Measurements from ENCODE around the gene LRRC7.

The LRRC7 gene

DNA sequence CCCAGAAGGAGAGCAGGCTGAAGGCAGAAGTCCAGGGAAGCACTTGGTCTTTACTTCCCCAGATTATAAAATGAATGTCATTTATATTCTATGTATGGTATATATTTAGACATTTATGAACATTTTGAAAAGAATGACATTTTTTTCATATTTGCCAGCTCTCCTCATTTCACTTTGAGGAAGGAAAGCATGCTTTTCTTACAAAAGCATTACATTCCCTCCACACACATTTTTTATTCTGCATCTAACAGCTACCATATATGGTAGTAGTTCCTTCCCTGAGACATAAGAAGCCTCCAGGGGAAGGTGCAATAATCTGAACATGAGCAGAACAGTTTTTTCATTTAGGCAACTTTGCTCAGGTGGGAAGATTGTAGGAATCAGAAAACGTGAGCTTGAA is 94.0 kb downstream of the LRRC7 start:
- H3K36me3 ChIP-seq (ENCODE audit: insufficient read depth, low read length), result no peaks in the 10 kb centered on the region
- H3K27me3 ChIP-seq (ENCODE audit: insufficient read depth, low read length, poor library complexity), result no peaks in the 10 kb centered on the region
- no peaks in the 10 kb centered on the region for H3K4me1 ChIP-seq (ENCODE audit: insufficient read depth, low read length)
- no peak for DNase-seq
- no peak overlapping the region for H2AFZ ChIP-seq (ENCODE audit: low read depth, low read length)
- no peak overlapping the region for H3K4me2 ChIP-seq (ENCODE audit: insufficient read depth, low read length)
- H3K9ac ChIP-seq (ENCODE audit: low read depth, low read length), result no peak overlapping the region
- H3K4me3 ChIP-seq (ENCODE audit: low read depth in 1 of 2, low read length in 2 of 2), result no peak overlapping the region
- ATAC-seq (ENCODE audit: insufficient read depth, low read depth), result no peak
- no peaks in the 10 kb centered on the region for H3K79me2 ChIP-seq (ENCODE audit: insufficient read depth, low read length)
- no peak for TF ChIP-seq EZH2 (IDR thresholded peaks at IDR 0.05; ENCODE audit: borderline replicate concordance, low read depth, low read length, severe bottlenecking)
- TF ChIP-seq, protein P1, sequence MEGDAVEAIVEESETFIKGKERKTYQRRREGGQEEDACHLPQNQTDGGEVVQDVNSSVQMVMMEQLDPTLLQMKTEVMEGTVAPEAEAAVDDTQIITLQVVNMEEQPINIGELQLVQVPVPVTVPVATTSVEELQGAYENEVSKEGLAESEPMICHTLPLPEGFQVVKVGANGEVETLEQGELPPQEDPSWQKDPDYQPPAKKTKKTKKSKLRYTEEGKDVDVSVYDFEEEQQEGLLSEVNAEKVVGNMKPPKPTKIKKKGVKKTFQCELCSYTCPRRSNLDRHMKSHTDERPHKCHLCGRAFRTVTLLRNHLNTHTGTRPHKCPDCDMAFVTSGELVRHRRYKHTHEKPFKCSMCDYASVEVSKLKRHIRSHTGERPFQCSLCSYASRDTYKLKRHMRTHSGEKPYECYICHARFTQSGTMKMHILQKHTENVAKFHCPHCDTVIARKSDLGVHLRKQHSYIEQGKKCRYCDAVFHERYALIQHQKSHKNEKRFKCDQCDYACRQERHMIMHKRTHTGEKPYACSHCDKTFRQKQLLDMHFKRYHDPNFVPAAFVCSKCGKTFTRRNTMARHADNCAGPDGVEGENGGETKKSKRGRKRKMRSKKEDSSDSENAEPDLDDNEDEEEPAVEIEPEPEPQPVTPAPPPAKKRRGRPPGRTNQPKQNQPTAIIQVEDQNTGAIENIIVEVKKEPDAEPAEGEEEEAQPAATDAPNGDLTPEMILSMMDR (IDR thresholded peaks at IDR 0.05; ENCODE audit: borderline replicate concordance, extremely low read depth, low read length, poor library complexity, severe bottlenecking), result no peak
- H3K9me3 ChIP-seq (ENCODE audit: insufficient read depth, low read length, severe bottlenecking), result no peaks in the 10 kb centered on the region
- H3K27ac ChIP-seq (ENCODE audit: low read length), result no peak overlapping the region
- no peaks in the 10 kb centered on the region for H4K20me1 ChIP-seq (ENCODE audit: insufficient read depth, low read length)

DNA sequence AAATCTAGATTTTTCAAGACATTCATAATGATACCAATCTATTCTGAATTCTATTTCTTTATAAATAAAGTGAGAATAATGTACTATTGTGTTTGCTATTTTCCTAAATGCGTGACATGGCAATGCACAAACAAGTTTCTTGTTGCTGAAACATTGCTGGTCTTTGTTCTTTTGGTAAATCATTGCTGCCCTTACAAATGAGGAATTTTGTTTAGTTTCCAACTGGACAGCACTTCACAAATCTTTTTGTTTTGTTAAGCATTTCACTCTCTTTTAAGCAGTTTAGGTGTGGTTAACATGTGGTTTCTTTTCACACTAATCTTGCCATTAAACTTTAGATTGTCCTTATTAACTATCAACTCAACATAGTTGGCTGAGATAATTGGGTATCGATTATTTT is 94.6 kb downstream of the LRRC7 start:
- H2AFZ ChIP-seq (ENCODE audit: low read depth, low read length), result no peak overlapping the region
- no peaks in the 10 kb centered on the region for H4K20me1 ChIP-seq (ENCODE audit: insufficient read depth, low read length)
- TF ChIP-seq, protein P1 (IDR thresholded peaks at IDR 0.05; ENCODE audit: borderline replicate concordance, extremely low read depth, low read length, poor library complexity, severe bottlenecking), result no peak
- no peak for TF ChIP-seq EZH2 (IDR thresholded peaks at IDR 0.05; ENCODE audit: borderline replicate concordance, low read depth, low read length, severe bottlenecking)
- no peak overlapping the region for H3K27ac ChIP-seq (ENCODE audit: low read length)
- H3K9ac ChIP-seq (ENCODE audit: low read depth, low read length), result no peak overlapping the region
- no peaks in the 10 kb centered on the region for H3K9me3 ChIP-seq (ENCODE audit: insufficient read depth, low read length, severe bottlenecking)
- DNase-seq (no peak), ATAC-seq (ENCODE audit: insufficient read depth, low read depth) (no peak)
- no peak overlapping the region for H3K4me2 ChIP-seq (ENCODE audit: insufficient read depth, low read length)
- no peaks in the 10 kb centered on the region for H3K79me2 ChIP-seq (ENCODE audit: insufficient read depth, low read length)
- H3K27me3 ChIP-seq (ENCODE audit: insufficient read depth, low read length, poor library complexity), result no peaks in the 10 kb centered on the region
- no peaks in the 10 kb centered on the region for H3K4me1 ChIP-seq (ENCODE audit: insufficient read depth, low read length)
- no peaks in the 10 kb centered on the region for H3K36me3 ChIP-seq (ENCODE audit: insufficient read depth, low read length)
- no peak overlapping the region for H3K4me3 ChIP-seq (ENCODE audit: low read depth in 1 of 2, low read length in 2 of 2)

DNA sequence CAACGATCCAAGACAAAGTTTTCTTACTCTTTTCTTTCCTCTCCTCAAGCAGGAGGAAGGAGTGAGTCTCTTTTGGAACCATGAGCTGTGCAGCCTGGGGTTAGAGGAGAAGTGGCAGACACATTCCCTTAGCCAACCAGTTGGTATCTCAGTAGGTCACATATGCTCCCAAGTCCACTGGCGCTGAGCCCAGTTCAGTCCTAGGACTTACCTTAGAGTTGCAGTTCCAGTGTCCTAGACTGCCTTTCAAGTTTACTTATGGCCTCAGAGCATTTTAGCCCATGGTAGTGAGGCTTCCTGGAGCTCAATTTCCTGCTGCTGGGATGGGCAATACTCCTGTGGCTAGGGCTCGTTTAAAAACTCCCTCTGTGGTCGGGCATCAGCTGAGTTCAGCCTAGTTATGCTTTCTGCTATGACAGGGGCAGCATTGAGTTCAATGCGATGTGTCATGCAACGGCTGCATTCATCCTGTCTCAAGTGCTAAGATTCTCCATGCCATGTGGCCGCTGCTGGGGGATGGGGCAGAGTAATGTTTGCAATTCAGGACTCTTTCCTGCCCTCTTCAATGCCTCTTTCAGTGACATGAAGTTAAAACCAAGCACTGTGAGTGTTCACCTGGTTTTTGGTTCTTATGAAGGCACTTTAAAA is 103.8 kb downstream of the LRRC7 start:
- Histone ChIP-seq H3K79me2 (ENCODE audit: insufficient read depth, low read length) (no peaks in the 10 kb centered on the region), H3K36me3 (ENCODE audit: insufficient read depth, low read length) (no peaks in the 10 kb centered on the region), H3K9ac (ENCODE audit: low read depth, low read length) (no peak overlapping the region), H3K27me3 (ENCODE audit: insufficient read depth, low read length, poor library complexity) (no peaks in the 10 kb centered on the region), H3K27ac (ENCODE audit: low read length) (no peak overlapping the region), H3K4me3 (ENCODE audit: low read depth in 1 of 2, low read length in 2 of 2) (no peak overlapping the region), H2AFZ (ENCODE audit: low read depth, low read length) (no peak overlapping the region), H3K4me1 (ENCODE audit: insufficient read depth, low read length) (no peaks in the 10 kb centered on the region), H3K9me3 (ENCODE audit: insufficient read depth, low read length, severe bottlenecking) (no peaks in the 10 kb centered on the region), H4K20me1 (ENCODE audit: insufficient read depth, low read length) (no peaks in the 10 kb centered on the region), H3K4me2 (ENCODE audit: insufficient read depth, low read length) (no peak overlapping the region)
- no peak for DNase-seq
- ATAC-seq (ENCODE audit: insufficient read depth, low read depth), result no peak
- TF ChIP-seq EZH2 (IDR thresholded peaks at IDR 0.05; ENCODE audit: borderline replicate concordance, low read depth, low read length, severe bottlenecking), result no peak
- TF ChIP-seq, protein P1 (IDR thresholded peaks at IDR 0.05; ENCODE audit: borderline replicate concordance, extremely low read depth, low read length, poor library complexity, severe bottlenecking), result no peak

Data from DND-41 (cell line).